GM12891 (cell line): ENCODE data around the gene PIGQ.

Source experiments
- PAX5 ChIP-seq: IDR thresholded peaks from 2 replicates; pipeline ENCODE4 v1.6.1; 2011; ENCODE audit warnings: low read length, moderate library complexity, mild to moderate bottlenecking; ENCODE audit not compliant: insufficient read depth, severe bottlenecking
- POLR2A ChIP-seq: IDR thresholded peaks from 2 replicates; pipeline ENCODE4 v1.6.1; 2011; ENCODE audit warnings: low read depth, low read length, control low read depth
- TAF1 ChIP-seq: IDR thresholded peaks from 2 replicates; pipeline ENCODE4 v1.6.1; 2011; ENCODE audit warnings: low read depth, low read length, control low read depth

DNA sequence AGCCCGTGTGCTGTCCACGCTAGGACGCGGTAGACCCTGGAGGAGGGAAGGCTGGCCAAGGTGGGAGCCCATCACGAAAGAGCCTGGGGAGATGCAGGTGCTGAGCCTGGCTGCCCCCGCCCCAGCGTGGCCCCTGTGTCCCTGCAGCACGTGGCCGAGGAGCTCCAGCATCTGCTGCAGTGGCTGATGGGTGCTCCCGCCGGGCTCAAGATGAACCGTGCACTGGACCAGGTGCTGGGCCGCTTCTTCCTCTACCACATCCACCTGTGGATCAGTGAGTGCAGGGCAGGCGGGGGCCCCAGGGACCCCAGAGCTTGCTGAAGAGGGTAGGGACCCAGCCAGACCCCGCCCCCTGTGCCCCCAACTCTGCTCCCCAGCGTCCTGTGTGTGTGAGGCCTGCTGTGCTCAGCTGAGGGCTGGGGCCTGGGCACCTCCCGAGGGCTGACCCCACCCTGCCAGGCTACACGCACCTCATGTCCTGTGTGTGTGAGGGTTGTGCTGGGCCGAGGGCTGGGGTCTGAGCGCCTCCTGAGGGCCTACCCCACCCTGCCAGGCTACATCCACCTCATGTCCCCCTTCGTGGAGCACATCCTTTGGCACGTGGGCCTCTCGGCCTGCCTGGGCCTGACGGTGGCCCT is 8.6 kb downstream of the PIGQ start:
- TF ChIP-seq TAF1, result no peak
- TF ChIP-seq POLR2A, result no peak
- TF ChIP-seq PAX5, result no peak
